SK-N-MC (cell line): ENCODE results near the gene ATF3.

ENCODE experiments used
- EZH2 ChIP-seq: fragments of 200-600 bp; sonication (generic); IDR thresholded peaks from one replicate; pipeline ENCODE4 v1.6.1; 2017; ENCODE audit warnings: antibody characterized with exemption
- FOXP2 ChIP-seq: optimal IDR thresholded peaks from 2 replicates; pipeline ENCODE3; 2011; ENCODE audit warnings: mild to moderate bottlenecking, moderate library complexity; ENCODE audit not compliant: insufficient read depth; ENCODE audit errors: extremely low read length, control extremely low read depth
- POLR2AphosphoS5 ChIP-seq: IDR thresholded peaks from 2 replicates; pipeline ENCODE4 v1.6.1; 2012; ENCODE audit warnings: mild to moderate bottlenecking, low read depth, low read length, borderline replicate concordance

DNA sequence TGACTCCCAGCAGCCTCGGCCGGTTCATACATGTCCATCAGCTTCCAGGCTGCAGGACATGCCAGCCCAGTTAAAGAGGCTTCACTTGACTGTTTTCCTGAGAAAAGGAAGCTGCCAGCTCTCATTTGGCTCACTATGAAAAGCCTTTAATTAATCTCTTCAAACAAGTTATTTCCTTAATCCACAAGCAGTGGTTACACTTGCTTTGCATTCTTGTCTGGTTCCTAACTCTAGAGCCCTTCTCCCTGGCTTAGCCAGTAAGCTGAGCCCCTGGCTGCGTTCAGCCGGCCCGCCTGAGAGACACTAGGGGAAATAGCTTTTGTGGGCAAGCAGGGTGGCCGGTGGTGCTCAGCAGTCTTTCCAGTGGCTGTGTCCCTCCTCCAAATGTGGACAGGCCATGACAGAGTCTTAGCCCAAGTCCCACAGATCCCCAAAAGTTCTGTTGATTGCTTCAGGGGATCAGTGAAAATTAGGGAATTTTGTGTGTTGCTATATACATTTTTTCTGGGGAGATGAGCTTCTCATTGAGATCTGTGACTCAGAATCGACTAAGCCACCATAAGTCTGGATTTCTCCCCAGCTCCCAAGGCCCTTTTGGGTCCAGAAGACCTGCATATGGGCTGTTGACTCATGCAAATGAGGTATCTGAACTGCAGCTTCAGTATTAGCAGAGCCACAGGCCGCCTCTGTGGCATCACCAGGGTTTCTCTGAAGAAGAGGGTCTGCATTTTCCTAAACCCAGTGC is 10.1 kb downstream of the ATF3 start:
- TF ChIP-seq POLR2AphosphoS5 (no peak), EZH2 (no peak), FOXP2 (no peak)
